Measurements from ENCODE around the gene PNKP. TPM values are rescaled to one million over a fixed set of nuclear protein-coding genes. Genes with fewer than 3 reads are reported as not detected.

PNKP gene
- total and polyA plus RNA-seq, 2 of the 8 experiments (the other 6 are each of a cell fraction or from before 2014, with no cell fraction given): 45.8 to 105 TPM

GRCh38 chr19:49869009-49869483 is 1.7 kb upstream of the PNKP start:
- Histone ChIP-seq H3K4me3 (ENCODE audit: extremely low read depth in 1 of 4, insufficient read depth in 2 of 4, low read depth in 3 of 4, low read length in 4 of 4) (peak overlapping the region; percentile 26 to 61 (median 45); a peak in 7 of 8 replicates), H4K91ac (replicated peaks; ENCODE audit: insufficient read length, low read length) (peak overlapping the region; percentile 15), H3K18ac (ENCODE audit: extremely low read depth, low read length) (no peak overlapping the region), H3K79me2 (ENCODE audit: control insufficient read depth in 1 of 2, insufficient read depth in 2 of 2, low read length in 2 of 2) (peaks cover 0 to 23% of the 10 kb centered on the region in 2 experiments; a peak in 2 of 4 replicates), H4K8ac (ENCODE audit: extremely low read depth, insufficient read depth, low read length) (no peak overlapping the region), H2BK5ac (ENCODE audit: low read depth, low read length) (peak overlapping the region; percentile 60; the same call in 1 of the 2 replicates), H3K27me3 (replicated peaks in 1 of 4; ENCODE audit: control insufficient read depth in 3 of 4, extremely low read depth in 1 of 4, insufficient read depth in 3 of 4, low read length in 3 of 4) (no peaks in the 10 kb centered on the region), H3K79me1 (ENCODE audit: low read depth, low read length) (peaks cover 12% of the 10 kb centered on the region), H2AK5ac (ENCODE audit: low read depth, low read length) (no peak overlapping the region), H2BK12ac (ENCODE audit: low read depth, low read length) (no peak overlapping the region), H3K9ac (replicated peaks in 1 of 4; ENCODE audit: extremely low read depth in 1 of 4, low read depth in 3 of 4, low read length in 3 of 4) (peak overlapping the region in 1 of 4 experiments; percentile 58; a peak in 1 of 7 replicates), H3K36me3 (ENCODE audit: control insufficient read depth in 2 of 4, insufficient read depth in 4 of 4, low read length in 3 of 4) (peaks cover 8 to 11% (median 10%) of the 10 kb centered on the region in 4 experiments; a peak in 7 of 8 replicates), H2BK120ac (replicated peaks; ENCODE audit: low read depth, low read length) (no peak overlapping the region), H3K56ac (replicated peaks; ENCODE audit: insufficient read length, low read depth, low read length) (no peak overlapping the region), H3K4ac (replicated peaks; ENCODE audit: insufficient read length, low read depth, low read length) (peak overlapping the region; percentile 33), H2AFZ (ENCODE audit: low read length) (no peak overlapping the region), H3K23ac (ENCODE audit: insufficient read length) (no peak overlapping the region), H3K9me3 (ENCODE audit: insufficient read depth in 2 of 2, low read depth in 1 of 2, low read length in 1 of 2) (no peaks in the 10 kb centered on the region), H2BK20ac (ENCODE audit: low read length) (no peak overlapping the region), H3K14ac (ENCODE audit: insufficient read length) (no peak overlapping the region), H3K27ac (ENCODE audit: low read depth, low read length) (no peak overlapping the region), H3K23me2 (ENCODE audit: low read depth, low read length) (peaks cover 15% of the 10 kb centered on the region), H4K5ac (ENCODE audit: insufficient read length, low read depth, low read length) (peak overlapping the region; percentile 10), H2BK15ac (ENCODE audit: low read length) (no peak overlapping the region), H3K4me1 (replicated peaks in 1 of 4; ENCODE audit: control insufficient read depth in 3 of 4, insufficient read depth in 4 of 4, low read length in 3 of 4) (peaks cover 0 to 12% (median 5%) of the 10 kb centered on the region in 4 experiments; a peak in 5 of 7 replicates), H3K4me2 (ENCODE audit: insufficient read depth in 1 of 2, low read depth in 2 of 2, low read length in 2 of 2) (peak overlapping the region; percentile 69 to 83), H4K20me1 (replicated peaks in 1 of 2; ENCODE audit: control insufficient read depth in 1 of 2, insufficient read depth in 2 of 2, low read length in 2 of 2) (peaks cover 3 to 9% of the 10 kb centered on the region in 2 experiments)
- WGBS, 2 experiments (ENCODE audit: extremely low coverage in 1 of 2, insufficient coverage in 1 of 2, insufficient read length in 1 of 2, insufficient replicate concordance in 2 of 2, low coverage in 1 of 2, low lambda C conversion rate in 2 of 2, missing lambda C conversion rate in 1 of 2): 11% methylated on average over 12 of the region's 15 CpGs; no CpG with 5 or more reads in 1 of the 2 experiments
- FAIRE-seq (no peak), DNase-seq (ENCODE audit: low read depth in 1 of 2, low spot score in 2 of 2) (peak in 1 of 2 experiments; percentile 91)
- POLR2A ChIA-PET (ENCODE audit: partially characterized antibody): interaction anchor here (0.8 to 12.4 kb wide), 13 partner anchors 8 to 64 kb away, joined by 3 to 247 read pairs (median 4); partner anchors contain the start of genes AKT1S1, ATF5, FUZ and MED25
- CTCF ChIA-PET (ENCODE audit: partially characterized antibody): interaction anchor here (0.6 to 1.2 kb wide), 5 partner anchors 21 to 201 kb away, joined by 3 to 4 read pairs (median 3); no protein-coding TSS in a partner anchor
- TF ChIP-seq KDM1A (IDR thresholded peaks at IDR 0.05; ENCODE audit: borderline replicate concordance, low read length): peak; percentile 31; the same call in 1 of the 2 replicates
- no peak for TF ChIP-seq SUZ12 (IDR thresholded peaks at IDR 0.05; ENCODE audit: low read length)
- TF ChIP-seq EP300 (IDR thresholded peaks at IDR 0.05; ENCODE audit: borderline replicate concordance in 1 of 2, low read depth in 2 of 2, low read length in 2 of 2): no peak
- no peak for TF ChIP-seq ZNF274 (IDR thresholded peaks at IDR 0.05; ENCODE audit: borderline replicate concordance, extremely low read depth, low read length)
- TF ChIP-seq, protein P1, sequence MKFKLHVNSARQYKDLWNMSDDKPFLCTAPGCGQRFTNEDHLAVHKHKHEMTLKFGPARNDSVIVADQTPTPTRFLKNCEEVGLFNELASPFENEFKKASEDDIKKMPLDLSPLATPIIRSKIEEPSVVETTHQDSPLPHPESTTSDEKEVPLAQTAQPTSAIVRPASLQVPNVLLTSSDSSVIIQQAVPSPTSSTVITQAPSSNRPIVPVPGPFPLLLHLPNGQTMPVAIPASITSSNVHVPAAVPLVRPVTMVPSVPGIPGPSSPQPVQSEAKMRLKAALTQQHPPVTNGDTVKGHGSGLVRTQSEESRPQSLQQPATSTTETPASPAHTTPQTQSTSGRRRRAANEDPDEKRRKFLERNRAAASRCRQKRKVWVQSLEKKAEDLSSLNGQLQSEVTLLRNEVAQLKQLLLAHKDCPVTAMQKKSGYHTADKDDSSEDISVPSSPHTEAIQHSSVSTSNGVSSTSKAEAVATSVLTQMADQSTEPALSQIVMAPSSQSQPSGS (IDR thresholded peaks at IDR 0.05; ENCODE audit: low read length): no peak
- TF ChIP-seq SP4 (IDR thresholded peaks at IDR 0.05; ENCODE audit: low read length): no peak
- no peak for TF ChIP-seq HDAC6 (IDR thresholded peaks at IDR 0.05; ENCODE audit: low read depth, low read length)
- peak; percentile 23; the same call in 1 of the 2 replicates for TF ChIP-seq MAX (IDR thresholded peaks at IDR 0.05)

Measured in H1 (cell line).